NCI-H1417 treated with DMSO at 0.1 percent for 48 hours (cell line): ENCODE results near the gene ZNF334.

Experiments used
- DNase-seq: peaks from one replicate; lab custom pipeline; 2025; lab: John Stamatoyannopoulos, UW

The ZNF334 gene

DNA sequence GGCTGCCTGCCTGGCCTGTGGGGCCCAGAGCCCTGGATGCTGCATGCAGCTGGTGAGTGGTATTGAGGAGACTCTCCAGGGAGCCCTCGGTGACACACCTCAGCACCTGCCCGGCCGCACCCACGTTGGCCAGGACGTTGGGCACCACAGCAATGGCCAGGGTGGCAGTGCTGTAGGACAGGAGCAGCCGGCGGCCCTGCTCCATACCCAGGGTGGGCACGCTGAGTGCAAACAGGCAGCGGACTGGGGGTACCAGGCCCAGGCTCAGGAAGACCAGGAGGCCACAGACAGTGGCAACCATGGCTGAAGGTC is 32.4 kb upstream of the ZNF334 start:
- DNase-seq: no peak

DNA sequence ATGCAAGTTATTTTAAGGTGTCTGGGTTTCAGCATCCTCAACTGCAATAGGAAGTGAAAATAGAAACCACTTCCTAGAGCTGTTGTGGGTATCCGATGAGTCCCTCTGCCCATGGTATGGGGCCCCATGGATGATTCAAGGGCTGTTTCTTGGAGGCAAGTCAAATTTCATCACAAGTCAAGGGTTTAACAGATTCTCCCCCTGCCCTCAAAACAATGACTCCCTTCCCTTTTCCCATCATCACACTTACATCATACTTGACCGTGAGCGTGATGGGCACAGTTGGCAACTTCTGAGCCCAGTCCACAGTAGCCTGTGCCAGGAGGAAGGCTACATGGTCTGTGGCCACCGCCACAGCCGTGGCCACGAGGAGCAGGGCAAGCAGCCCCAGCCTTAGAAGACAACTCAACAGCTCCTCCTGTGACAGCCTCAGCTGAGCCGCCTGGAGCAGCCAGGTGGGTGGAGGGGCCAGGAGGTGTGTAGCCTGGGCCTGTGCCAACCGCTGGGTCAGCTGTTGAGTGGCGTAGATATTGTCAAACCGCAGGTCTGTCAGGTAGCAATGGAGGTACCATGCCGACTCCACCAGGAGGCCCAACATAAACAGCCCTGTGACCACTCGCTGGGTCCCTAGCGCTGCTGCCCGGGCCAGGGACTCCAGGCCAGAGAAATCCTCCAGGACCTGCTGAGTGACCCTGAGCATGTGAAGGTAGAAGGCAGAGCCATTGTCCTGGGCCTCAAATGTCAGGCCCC is 31.9 kb upstream of the ZNF334 start:
- no peak for DNase-seq

DNA sequence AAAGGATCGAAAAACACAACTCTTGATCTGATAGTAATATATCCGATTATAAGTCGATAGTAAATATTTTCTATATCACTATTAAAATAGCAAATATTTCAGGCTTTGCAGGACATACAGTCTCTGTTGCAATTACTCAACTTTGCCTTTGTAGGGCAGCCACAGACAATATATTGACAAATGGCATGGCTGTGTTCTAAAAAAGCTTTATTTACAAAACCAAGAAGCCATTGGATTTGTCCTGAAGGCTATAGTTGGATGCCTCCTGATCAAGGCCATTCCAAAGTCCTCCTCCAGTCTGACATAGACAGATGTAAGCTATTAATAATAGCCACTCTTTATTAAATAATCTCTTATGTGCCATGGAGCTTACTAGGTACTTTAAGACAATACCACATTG is 31.2 kb upstream of the ZNF334 start:
- no peak for DNase-seq

DNA sequence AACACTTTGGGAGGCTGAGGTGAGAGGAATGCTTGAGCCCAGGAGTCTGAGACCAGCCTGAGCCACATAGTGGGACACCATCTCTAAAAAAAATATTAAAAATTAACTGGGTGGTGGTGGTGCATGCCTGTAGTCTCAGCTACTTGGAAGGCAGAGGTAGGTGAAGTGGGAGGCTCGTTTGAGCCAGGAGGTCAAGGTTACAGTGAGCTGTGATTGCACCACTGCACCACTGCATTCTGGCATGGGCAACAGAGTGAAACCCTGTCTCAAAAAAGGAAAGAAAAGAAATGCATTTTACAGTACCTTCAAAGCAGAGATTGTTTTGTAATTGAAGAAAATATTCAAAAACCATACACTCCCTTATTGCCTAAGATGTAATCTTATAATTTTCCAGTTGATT is 30.6 kb upstream of the ZNF334 start:
- DNase-seq: no peak

DNA sequence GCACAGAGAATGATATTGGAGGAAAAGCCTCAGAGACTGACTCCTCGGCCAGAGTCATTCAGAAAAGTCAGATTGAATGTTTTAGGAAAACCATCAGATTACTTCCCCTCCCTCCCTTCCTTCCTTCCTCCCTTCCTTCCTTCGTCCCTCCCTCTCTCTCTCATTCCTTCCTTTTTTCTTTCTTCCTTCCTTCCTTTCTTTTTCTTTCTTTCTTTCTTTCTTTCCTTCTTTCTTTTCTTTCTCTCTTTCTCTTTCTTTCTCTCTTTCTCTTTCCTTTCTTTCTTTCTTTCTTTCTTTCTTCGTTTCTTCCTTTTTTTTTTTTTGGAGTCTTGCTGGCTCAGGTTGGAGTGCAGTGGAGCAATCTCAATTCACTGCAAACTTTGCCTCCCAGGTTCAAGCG is 29.7 kb upstream of the ZNF334 start:
- no peak for DNase-seq

DNA sequence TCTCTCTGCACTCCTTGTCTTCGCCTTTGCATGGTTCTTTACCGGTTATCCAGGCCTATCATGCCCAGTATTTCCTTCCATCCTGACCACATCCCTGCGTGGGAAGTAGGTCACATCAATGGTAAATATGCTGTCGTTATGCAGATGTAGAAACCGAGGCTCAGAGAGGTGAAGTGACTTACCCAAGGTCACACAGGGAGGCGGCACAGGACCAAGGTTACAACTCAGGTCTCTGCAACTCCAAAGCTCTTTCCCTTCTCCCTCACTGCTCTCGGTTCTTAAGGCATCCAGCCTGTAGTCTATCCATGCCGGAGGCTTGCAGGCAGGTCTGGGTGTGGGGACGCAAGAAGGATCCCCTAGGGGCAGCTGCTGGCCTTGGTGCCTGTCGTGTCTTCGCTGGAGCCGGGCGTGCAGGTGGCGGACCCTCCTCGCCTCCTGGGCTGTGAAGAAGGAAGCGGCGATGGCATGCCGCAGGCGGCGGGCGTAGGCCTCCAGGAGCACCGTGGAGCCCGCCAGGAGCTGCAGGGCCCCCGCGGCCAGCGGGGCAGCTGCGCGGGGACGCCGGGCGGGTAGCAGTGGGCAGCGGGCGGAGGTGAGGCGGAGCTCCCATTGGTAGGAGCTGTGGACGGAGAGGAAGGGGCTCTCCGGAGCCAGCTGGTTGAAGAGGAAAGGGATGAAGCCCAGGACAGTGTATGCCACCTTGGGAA is 28.0 kb upstream of the ZNF334 start:
- no peak for DNase-seq

DNA sequence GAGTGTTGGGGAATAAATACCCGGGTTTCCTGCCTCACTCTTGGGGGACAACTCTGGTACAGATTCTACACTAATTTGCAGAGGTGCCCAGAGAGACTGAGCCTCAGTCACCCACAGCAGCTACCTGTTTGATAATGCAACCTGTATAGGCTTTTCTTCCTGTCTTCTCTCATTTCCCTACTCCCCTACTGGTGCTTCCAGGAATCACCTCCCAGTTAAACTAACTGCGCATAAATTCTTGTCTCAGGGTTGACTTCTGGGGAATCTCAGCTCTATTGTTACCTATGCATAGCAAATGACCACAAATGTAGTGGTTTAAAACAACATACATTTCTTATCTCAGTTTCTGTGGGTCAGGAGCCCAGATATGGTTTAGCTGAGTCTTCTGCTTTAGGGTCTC is 25.8 kb upstream of the ZNF334 start:
- DNase-seq: no peak

DNA sequence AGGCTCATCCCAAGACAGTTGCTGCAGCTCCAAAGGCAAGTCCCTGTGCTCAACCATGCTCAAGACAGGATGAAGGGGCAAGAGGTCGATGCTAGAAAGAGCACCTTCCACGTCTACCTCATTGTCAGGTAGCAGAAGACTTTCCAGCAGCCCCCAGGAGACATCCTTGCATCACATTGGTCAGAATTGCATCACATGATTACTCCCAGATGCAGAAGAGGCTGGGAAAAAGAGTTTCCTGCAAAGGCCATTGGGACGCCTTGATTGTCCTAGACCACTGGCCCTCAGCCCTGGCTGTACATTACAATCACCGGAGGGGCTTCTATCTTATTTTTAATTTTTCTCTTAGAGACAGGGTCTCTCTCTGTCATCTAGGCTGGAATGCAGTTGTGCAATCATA is 17.3 kb upstream of the ZNF334 start:
- no peak for DNase-seq

DNA sequence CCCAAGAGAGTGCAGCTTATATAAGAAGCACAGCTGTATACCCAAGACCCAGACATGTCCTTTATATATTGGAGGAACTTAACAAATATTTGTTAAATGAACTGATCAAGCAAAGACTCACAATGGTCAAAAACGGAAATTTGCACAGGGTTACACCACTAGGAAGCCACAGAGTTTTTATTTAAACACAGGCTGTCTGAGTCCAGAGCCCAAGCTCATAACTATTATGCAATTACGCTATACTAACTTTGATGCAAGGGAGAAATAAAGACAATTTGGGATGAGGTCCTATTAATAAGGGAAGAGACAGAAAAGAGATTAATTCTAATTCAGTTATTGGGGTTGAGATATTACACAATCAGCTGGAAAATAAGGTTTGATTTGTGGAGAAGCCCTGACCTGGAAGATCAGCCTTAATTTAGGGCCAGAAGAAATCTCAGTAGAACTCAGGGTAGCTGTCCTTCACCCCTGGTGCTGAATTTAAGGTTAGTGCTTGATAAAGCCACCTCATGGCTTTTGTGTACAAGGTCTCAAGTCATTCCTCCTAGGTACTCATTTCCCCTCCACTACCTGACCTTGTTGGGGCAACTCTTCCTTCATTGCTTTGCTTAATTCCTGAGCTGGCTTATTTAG is 10.5 kb upstream of the ZNF334 start:
- no peak for DNase-seq

DNA sequence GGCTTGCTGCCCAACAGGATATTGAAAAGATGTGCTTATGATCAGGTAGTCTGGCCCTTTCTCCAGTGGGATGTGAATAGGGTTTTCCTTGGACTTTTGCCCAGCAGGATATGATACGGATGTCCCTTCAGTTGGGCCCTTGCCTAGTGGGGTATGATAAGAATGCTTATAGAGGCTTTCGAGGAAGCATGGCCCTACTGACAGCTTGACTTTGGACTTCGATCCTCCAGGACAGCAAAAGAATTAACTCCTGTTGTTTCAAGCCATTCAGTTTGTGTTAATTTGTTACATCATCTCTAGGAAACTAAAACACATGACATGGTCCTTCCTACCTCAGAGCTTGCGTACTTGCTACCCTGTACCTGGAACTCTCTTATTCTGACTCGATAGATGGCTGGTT is 9.7 kb upstream of the ZNF334 start:
- no peak for DNase-seq

DNA sequence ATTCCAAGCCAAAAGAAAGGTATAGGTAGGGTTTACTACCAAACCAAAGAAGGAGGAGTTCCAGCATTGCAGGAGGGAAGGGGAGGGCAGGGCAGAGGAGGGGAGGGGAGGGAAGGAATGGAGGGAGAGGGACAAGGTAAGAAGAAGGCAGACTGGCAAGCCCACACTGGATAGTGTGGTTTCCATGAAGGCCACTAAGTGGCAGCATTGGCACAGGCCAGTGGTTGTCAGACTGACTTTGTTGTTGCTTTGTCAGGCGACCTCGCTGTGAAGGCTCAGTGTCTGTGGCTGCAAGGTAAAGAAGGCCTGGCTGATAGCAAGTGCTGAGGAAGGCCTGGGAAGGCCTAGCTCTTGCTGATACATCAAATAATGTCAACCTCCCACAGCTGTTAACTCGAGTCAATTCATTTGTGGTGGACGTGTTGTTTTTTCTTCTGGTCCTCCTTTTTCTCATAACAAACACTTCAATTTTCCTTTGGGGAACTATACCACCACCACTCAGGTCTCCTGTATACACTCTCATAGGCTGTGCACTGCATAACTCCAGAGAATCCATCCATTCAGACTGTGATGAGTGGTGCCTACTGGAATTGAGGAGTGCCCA is 7.7 kb upstream of the ZNF334 start:
- DNase-seq: peak; percentile 5

DNA sequence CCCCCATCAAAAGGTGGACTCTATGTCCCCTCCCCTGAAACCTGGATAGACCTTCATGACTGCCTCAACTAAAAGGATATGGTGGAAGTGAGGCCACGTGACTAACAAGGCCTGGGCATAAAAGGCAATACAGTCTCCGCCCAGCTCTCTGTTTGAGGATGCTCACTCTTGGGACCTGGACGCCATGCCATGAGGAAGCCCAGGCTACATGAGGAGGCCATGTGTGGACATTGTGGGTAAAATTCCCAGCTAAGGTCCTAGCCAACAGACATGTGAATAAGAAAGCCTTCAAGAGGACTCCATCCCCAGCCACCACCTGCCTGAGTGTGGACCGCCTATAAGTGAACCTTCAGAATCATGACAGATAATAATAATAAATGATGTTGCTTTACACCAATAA is 7.2 kb upstream of the ZNF334 start:
- no peak for DNase-seq

DNA sequence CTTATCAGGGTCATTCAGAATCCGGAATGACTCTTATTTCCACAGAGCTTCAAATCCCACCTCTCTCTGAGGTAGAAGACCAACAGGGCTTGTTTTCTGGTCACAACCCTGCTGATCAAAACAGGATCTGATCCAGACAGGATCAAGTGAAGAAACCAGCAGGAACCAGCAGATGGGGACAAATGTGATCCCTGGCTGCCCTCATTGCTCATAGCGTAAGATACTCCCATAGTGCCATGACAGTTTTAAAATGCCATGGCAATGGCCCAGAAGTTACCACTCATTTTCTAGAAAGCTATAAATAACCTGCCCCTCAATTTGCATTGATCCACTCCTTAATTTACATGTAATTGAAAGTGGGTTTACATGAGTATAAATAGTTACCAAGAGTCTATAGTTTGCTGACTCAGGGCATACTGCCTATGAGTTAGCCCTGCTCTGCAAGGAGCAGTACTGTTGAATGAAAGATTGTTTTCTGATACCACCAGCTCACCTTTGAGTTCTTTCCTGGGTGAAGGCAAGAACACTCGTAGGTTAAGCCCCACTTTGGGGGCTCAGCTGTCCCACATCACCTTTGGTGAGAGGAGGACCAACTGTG is 6.2 kb upstream of the ZNF334 start:
- no peak for DNase-seq

DNA sequence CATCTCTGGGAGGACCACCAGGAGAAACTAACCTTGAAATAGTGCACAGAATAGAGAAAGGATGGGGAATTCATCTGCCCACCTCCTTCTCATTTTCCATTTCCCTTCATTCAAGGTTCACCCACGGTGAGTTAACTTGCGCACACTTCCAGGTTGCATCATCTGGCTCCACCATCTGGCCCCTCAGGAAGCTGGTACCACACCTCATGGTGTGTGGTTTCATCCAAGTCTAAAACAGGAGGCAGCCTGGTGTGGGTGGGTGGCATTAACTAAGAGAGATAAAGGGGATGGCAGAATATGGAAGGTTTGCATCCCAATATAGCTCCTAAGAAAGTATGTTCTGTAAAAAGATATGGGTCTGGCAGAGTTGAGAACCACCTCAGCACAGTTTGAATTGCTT is 3.8 kb downstream of the ZNF334 start:
- DNase-seq: no peak

DNA sequence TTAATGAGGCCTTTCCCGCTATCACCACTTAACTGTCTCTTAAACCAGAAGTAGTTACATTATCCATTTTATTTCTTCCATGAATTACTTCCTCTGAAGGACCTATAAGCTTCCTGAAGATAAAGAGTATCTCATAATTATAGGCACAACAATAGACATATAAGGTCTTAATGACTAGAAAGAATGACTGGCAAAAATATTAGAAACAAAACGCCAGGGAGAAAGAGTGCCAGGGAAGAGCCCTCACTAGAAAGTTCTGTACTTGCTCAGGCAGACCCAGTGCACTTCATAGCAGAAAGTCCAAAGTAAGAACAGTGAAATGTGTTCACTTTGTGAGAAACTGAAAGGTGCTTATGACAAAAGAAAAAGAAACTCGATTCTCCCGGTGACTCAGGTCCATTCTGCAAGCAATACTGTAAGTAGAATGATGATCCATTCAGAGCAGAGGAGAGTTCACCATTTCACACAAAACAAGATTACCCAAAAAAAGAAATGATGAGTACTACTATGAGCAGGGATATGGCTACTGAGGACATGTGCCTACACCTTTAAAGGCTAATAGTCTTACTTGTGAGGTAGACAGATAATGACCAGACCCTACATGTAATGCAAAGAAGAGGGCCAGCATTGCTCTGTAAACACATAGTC is 5.5 kb downstream of the ZNF334 start:
- no peak for DNase-seq

DNA sequence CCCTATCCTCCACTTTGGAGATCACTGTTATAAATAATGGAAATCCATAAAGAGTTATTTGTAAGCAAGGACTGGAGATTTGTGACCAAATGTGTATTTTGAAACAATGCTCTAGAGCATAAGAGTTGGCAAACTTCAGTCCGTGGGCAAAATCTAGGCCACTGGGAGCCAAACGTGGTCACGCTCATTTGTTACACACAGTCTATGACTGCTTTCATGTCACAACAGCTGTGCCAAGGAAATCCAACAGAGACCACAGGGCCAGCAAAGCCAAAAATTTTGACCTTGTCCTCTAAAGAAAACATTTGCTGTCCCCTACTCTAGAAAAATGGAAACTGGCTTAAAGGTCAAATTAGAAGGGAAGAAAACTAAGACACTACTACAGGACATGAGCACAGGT is 7.9 kb downstream of the ZNF334 start:
- DNase-seq: no peak

DNA sequence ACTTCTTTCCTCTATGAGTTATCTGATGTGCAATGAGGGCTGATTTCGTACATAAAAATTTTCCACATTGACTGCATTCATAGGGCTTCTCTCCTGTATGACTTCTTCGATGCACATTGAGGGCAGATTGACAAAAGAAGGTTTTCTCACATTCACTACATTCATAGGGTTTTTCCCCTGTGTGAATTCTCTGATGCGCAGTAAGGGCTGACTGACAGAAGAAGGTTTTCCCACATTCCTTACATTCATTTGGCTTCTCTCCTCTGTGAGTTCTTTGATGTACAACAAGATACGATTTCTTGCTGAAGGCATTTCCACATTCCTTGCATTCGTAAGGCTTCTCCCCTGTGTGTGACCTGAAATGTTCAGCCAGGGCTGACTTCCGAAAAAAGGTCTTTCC is 11.4 kb downstream of the ZNF334 start:
- no peak for DNase-seq

DNA sequence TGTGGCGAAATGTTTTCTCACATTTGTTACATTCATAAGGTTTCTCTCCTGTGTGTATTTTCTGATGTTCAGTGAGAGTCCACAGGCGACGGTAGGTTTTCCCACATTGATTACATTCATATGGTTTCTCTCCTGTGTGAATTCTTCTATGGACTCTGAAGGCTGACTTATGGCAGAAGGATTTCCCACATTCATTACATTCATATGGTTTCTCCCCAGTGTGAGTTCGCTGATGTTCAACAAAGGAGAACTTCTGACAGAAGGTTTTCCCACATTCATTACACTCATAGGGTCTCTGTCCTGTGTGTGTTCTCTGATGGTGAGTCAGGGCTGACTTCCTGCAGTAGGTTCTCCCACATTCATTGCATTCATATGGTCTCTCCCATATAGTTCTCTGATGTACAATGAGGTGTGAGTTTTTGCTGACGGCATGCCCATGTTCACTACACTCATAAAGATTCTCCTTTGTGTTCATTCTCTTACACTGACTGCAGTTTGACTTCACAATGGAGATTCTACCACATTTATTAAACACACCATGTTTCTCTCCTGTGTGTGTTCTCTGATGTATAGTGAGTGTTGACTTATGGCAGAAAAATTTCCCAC is 11.9 kb downstream of the ZNF334 start:
- DNase-seq: no peak

DNA sequence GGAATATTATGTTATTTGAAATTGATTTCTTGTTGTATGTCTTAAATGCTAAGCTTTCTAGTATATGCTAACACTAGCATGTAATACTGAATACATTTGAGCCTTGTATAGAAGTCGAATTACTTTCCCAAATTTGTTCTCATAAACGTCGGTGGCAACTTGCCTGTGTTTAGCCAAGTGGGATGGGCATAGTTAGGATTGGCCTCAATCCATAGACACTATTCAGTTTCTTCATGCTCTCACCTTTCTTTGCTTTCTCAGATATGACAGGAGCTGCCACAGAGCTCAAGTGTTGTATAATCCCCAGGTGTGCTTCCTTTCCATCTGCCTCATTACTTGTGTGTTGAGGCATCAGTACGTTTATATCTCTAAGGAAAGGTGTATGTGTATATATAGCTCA is 19.3 kb downstream of the ZNF334 start:
- DNase-seq: no peak

DNA sequence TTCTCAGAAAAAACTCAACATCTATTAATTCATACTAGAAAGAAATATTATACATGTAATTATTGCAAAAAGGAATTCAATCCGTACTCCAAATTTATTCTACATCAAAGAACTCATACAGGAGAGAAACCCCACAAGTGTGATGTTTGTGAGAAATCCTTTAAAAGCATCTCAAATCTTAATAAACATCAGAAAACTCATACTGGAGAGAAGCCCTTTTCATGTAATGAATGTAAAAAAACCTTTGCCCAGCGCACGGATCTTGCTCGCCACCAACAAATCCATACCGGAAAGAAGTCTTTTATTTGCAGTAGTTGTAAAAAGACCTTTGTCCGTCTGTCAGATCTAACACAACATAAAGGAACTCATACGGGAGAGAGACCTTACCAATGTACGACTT is 22.0 kb downstream of the ZNF334 start:
- no peak for DNase-seq

DNA sequence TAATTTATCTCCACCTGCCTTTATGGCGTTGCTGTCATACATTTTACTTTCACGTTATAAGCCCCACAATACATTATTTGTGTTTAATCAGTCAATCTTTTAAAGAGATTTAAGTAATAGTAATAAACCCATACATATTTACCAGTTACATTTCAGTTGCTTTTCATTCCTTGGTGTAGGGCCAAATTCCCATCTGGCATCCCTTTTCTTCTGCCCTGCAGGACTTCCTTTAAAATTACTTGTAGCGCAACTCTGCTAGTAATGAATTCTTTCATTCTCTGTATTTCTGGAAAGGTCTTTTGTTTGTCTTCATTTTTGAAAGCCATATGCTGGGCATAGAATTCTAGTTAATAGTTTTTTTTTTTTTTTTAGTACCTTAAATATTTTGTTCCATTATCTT is 24.9 kb downstream of the ZNF334 start:
- DNase-seq: no peak

DNA sequence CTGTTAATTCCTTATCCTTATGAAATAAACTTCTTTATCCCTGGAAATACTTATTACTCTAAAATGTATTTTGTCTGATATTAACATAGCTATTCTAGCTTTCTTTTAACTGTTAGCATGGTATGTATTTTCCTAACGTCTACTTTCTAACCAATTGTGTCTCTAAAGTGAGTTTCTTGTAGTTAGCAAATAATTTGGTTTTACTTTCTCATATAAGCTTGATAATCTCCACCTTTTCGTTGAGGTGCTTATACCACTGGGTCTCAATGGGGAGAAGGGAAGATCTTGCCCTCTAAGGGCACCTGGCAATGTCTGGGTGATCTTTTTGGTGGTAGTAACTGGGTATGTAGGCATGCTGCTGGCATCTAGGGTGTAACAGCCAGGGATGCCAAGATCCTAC is 25.7 kb downstream of the ZNF334 start:
- DNase-seq: no peak
